WI38 (cell line): ENCODE measurements around the gene SPECC1.
"Not testable (repeated sequence)": the region's sequence is repeated elsewhere in the genome, so short reads cannot be mapped to it uniquely, and the experiment has no call there.

ENCODE experiments used
- H3K4me3 ChIP-seq: 2 replicates; pipeline ENCODE4 v1.5.1; 2011; ENCODE audit warnings: low read depth, mild to moderate bottlenecking, control low read depth, low read length
- CTCF ChIP-seq: IDR thresholded peaks from 2 replicates; pipeline ENCODE4 v1.5.1; 2012; ENCODE audit warnings: low read depth, mild to moderate bottlenecking, control low read depth, low read length

SPECC1 gene

GRCh38 chr17:20092261-20092867 is 83.2 kb downstream of the SPECC1 start:
- no peak for TF ChIP-seq CTCF
- no peak overlapping the region for H3K4me3 ChIP-seq

- H3K4me3 ChIP-seq: no peak overlapping the region
- no peak for TF ChIP-seq CTCF
These were observed 83.9 kb downstream of the SPECC1 start for GRCh38 chr17:20092973-20093626.

DNA sequence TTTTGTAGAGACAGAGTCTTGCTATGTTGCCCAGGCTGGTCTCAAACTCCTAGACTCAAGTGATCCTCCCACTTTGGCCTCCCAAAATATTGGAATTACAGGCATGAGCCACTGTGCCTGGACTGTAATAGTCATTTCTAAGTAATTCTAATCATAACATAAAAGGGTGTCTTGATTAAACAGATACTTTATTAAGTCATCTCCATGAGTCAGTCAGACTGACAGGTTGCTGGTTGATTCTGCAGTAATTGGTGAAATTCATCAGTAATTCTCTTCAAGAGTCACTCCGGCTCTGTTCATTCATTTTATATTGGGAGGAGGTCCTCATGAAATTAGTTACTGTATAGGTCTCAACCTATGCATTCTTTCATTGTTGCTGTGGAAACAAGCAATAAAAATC is 85.6 kb downstream of the SPECC1 start:
- no peak overlapping the region for H3K4me3 ChIP-seq
- no peak for TF ChIP-seq CTCF

- TF ChIP-seq CTCF: 0 out of 2 replicates have a peak, but pooled peaks have one; percentile 10
- H3K4me3 ChIP-seq: no peak overlapping the region
These were observed 86.3 kb downstream of the SPECC1 start for GRCh38 chr17:20095336-20096080.

- TF ChIP-seq CTCF: no peak
- H3K4me3 ChIP-seq: no peak overlapping the region
These were observed 87.3 kb downstream of the SPECC1 start for GRCh38 chr17:20096430-20096829.

DNA sequence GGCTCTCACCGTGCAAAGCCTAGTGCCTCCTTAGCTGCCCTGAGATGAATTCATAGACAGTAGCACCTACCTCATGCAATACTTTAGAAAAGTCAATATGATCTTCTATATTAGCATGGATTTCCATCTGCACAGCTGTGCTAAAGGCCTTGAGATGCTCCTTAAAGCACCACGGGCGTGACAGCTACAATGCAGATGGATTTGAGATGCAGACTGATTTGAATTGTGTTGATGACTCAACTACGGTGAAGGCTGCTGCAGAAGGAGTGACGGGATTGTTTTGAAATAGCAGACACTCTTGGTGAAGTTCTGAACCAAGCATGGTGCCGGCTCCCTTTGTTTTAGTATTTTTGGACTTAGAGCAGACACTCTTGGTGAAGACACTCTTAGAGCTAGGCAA is 88.2 kb downstream of the SPECC1 start:
- H3K4me3 ChIP-seq: no peak overlapping the region
- TF ChIP-seq CTCF: no peak

DNA sequence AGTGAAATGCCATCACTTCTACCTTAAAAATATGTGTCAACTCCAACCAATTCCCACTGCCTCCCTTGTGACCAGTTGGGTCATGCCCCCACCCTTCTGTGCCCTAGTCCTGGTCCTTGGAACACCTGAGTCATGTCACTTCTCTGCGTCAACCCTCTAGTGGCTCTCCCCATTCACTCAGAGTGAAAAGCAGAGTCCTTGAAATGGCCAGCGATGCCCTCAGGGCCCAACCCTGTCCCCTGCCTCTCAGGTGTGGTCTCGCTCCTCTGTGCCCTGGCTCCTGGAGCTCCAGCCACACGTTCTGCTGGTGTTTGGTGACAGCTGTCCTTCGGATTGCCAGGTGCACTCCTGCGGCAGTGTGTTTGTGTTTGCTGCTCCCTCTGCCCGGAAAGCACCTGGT is 89.2 kb downstream of the SPECC1 start:
- TF ChIP-seq CTCF: no peak
- H3K4me3 ChIP-seq: no peak overlapping the region

DNA sequence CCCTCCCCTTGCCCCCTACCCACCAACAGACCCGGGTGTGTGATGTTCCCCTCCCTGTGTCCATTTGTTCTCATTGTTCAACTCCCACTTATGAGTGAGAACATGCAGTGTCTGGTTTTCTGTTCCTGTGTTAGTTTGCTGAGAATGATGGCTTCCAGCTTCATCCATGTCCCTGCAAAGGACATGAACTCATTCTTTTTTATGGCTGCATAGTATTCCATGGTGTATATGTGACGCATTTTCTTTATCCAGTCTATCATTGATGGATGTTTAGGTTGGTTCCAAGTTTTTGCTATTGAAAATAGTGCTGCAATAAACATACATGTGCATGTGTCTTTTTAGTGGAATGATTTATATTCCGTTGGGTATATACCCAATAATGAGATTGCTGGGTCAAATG is 91.6 kb downstream of the SPECC1 start:
- not testable (repeated sequence) for H3K4me3 ChIP-seq
